ENCODE results near the gene BCKDHB. TPM values are rescaled to one million over a fixed set of nuclear protein-coding genes. Genes with fewer than 3 reads are reported as not detected.

The BCKDHB gene
- total RNA-seq, 1 experiment from 2014 or later = 16.4 TPM

DNA sequence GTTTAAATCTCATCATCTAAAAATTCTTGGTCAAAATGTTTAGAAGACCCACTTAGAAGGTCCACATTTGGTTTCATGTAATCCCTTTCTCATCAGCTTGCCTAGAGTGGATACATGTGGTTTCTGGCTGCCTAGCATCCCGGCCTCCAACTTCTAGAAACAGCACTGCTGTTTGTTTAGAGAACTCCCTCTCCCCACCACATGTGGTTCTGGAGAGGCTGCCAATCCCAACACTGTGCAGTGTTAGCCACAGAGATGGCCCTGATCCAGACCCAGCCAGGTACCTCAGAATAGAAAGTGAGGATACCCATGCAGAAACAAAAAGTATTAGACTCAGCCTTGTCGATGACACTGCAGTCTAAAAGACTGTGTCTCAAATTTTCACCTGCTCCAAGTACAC, 241.8 kb downstream of the BCKDHB start:
- BruUV-seq (replicated peaks) = no TSS peak
- in situ Hi-C loops (cut with HindIII; ENCODE audit: low pct_unique_long_range_greater_than_20kb, low sequenced_read_pairs) = no loop called here
- no peaks in the 10 kb centered on the region for H3K27me3 ChIP-seq (ENCODE audit: control insufficient read depth, insufficient read depth, low read length)

DNA sequence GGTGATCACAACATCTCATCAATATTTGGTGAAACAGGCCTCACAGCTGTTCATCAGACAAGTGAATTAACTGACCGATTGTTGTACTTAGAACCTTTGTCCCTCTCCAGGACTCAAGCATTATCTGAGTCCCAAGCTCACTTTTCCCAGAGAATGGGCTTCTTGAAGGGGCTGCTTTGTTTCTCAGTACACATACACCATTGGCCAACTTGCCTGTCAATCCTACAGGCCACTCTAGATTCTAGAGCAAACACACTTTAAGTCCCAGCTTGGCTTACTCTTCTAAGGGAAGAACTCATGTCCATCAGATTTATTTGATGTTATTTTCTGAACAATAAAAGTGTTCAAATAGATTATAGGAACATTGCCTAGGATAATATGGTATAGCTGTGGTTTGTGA, 249.5 kb downstream of the BCKDHB start:
- in situ Hi-C loops (cut with HindIII; ENCODE audit: low pct_unique_long_range_greater_than_20kb, low sequenced_read_pairs) (no loop called here), intact Hi-C loops (cut with micrococcal nuclease; ENCODE audit: unreplicated experiment) (no loop called here)
- Histone ChIP-seq H3K27ac (ENCODE audit: low read length) (no peak overlapping the region), H3K4me3 (ENCODE audit: low read depth in 2 of 2, low read length in 2 of 2) (no peak overlapping the region), H3K27me3 (ENCODE audit: control insufficient read depth, insufficient read depth, low read length) (no peaks in the 10 kb centered on the region), H3K9me3 (ENCODE audit: control insufficient read depth, insufficient read depth, low read depth, low read length) (no peaks in the 10 kb centered on the region), H3K36me3 (ENCODE audit: control insufficient read depth, insufficient read depth, low read length) (no peaks in the 10 kb centered on the region), H3K4me1 (ENCODE audit: control insufficient read depth, insufficient read depth, low read length) (no peaks in the 10 kb centered on the region)
- no peak for DNase-seq (ENCODE audit: low read depth, low spot score)
- TF ChIP-seq, protein P1, sequence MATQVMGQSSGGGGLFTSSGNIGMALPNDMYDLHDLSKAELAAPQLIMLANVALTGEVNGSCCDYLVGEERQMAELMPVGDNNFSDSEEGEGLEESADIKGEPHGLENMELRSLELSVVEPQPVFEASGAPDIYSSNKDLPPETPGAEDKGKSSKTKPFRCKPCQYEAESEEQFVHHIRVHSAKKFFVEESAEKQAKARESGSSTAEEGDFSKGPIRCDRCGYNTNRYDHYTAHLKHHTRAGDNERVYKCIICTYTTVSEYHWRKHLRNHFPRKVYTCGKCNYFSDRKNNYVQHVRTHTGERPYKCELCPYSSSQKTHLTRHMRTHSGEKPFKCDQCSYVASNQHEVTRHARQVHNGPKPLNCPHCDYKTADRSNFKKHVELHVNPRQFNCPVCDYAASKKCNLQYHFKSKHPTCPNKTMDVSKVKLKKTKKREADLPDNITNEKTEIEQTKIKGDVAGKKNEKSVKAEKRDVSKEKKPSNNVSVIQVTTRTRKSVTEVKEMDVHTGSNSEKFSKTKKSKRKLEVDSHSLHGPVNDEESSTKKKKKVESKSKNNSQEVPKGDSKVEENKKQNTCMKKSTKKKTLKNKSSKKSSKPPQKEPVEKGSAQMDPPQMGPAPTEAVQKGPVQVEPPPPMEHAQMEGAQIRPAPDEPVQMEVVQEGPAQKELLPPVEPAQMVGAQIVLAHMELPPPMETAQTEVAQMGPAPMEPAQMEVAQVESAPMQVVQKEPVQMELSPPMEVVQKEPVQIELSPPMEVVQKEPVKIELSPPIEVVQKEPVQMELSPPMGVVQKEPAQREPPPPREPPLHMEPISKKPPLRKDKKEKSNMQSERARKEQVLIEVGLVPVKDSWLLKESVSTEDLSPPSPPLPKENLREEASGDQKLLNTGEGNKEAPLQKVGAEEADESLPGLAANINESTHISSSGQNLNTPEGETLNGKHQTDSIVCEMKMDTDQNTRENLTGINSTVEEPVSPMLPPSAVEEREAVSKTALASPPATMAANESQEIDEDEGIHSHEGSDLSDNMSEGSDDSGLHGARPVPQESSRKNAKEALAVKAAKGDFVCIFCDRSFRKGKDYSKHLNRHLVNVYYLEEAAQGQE (IDR thresholded peaks at IDR 0.05; ENCODE audit: insufficient read depth in 1 of 2, low read depth in 2 of 2, low read length in 1 of 2) = no peak
- no peak for TF ChIP-seq TCF7L2 (IDR thresholded peaks at IDR 0.05; ENCODE audit: low read depth, low read length)
- no peak for TF ChIP-seq POLR2AphosphoS5 (IDR thresholded peaks at IDR 0.05; ENCODE audit: low read depth, low read length)
- no peak for TF ChIP-seq SIN3A (IDR thresholded peaks at IDR 0.05; ENCODE audit: borderline replicate concordance, insufficient read depth, low read depth, low read length)
- TF ChIP-seq, protein P2, sequence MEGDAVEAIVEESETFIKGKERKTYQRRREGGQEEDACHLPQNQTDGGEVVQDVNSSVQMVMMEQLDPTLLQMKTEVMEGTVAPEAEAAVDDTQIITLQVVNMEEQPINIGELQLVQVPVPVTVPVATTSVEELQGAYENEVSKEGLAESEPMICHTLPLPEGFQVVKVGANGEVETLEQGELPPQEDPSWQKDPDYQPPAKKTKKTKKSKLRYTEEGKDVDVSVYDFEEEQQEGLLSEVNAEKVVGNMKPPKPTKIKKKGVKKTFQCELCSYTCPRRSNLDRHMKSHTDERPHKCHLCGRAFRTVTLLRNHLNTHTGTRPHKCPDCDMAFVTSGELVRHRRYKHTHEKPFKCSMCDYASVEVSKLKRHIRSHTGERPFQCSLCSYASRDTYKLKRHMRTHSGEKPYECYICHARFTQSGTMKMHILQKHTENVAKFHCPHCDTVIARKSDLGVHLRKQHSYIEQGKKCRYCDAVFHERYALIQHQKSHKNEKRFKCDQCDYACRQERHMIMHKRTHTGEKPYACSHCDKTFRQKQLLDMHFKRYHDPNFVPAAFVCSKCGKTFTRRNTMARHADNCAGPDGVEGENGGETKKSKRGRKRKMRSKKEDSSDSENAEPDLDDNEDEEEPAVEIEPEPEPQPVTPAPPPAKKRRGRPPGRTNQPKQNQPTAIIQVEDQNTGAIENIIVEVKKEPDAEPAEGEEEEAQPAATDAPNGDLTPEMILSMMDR (IDR thresholded peaks at IDR 0.05) = no peak
- no TSS peak for BruUV-seq (replicated peaks)
- CTCF ChIA-PET = no interaction called here
- POLR2A ChIA-PET = no interaction called here
- no peak for ATAC-seq

More for the DNA sequence above, 241.8 kb downstream of the BCKDHB start:
- no peaks in the 10 kb centered on the region for H3K4me1 ChIP-seq (ENCODE audit: control insufficient read depth, insufficient read depth, low read length)
- CTCF ChIA-PET = no interaction called here
- intact Hi-C loops (cut with micrococcal nuclease; ENCODE audit: unreplicated experiment) = no loop called here
- H3K9me3 ChIP-seq (ENCODE audit: control insufficient read depth, insufficient read depth, low read depth, low read length) = no peaks in the 10 kb centered on the region
- TF ChIP-seq, protein P2 (IDR thresholded peaks at IDR 0.05) = no peak
- TF ChIP-seq, protein P1 (IDR thresholded peaks at IDR 0.05; ENCODE audit: insufficient read depth in 1 of 2, low read depth in 2 of 2, low read length in 1 of 2) = no peak
- TF ChIP-seq POLR2AphosphoS5 (IDR thresholded peaks at IDR 0.05; ENCODE audit: low read depth, low read length) (no peak), SIN3A (IDR thresholded peaks at IDR 0.05; ENCODE audit: borderline replicate concordance, insufficient read depth, low read depth, low read length) (no peak), TCF7L2 (IDR thresholded peaks at IDR 0.05; ENCODE audit: low read depth, low read length) (no peak)
- POLR2A ChIA-PET = no interaction called here
- H3K27ac ChIP-seq (ENCODE audit: low read length) = no peak overlapping the region
- DNase-seq (ENCODE audit: low read depth, low spot score) (no peak), ATAC-seq (no peak)
- H3K4me3 ChIP-seq (ENCODE audit: low read depth in 2 of 2, low read length in 2 of 2) = no peak overlapping the region
- no peaks in the 10 kb centered on the region for H3K36me3 ChIP-seq (ENCODE audit: control insufficient read depth, insufficient read depth, low read length)
